Measurements from ENCODE around the gene TCOF1.

DNA sequence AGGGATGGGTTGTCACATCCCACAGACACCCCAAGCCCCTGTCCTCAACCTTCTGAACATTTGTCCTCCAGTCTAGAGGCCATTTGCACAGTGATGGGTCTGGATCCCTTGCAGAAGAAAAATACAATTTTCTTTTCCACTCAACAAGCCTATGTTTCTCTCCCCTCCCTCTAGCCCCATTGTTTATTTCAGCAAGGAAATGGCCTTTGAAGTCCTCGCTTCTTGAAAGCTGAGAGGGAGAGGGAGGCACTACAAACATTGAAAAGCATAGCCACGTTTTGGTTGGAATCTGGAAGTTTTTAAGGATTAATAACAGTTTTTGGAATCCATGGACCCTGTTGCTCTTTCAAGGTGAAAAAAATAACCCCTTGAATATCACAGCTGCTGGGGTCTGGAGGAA is 30.8 kb upstream of the TCOF1 start:
- TF ChIP-seq POLR2A (IDR thresholded peaks at IDR 0.05; ENCODE audit: low read depth, low read length) (no peak), POLR2AphosphoS5 (IDR thresholded peaks at IDR 0.05; ENCODE audit: low read depth, low read length) (no peak), PAX5 (IDR thresholded peaks at IDR 0.05; ENCODE audit: insufficient read depth, low read length, severe bottlenecking) (no peak), TAF1 (IDR thresholded peaks at IDR 0.05; ENCODE audit: low read depth, low read length) (no peak)

Measured in GM12891 (cell line).